SK-N-SH (cell line): ENCODE results near the gene ADAMTS9. TPM values are rescaled to one million over a fixed set of nuclear protein-coding genes. Genes with fewer than 3 reads are reported as not detected.

Experiments
- CTCF ChIA-PET: fragments of 300-600, 350-600 bp; formaldehyde crosslinking; extraction: SDS; loops from one replicate; lab custom pipeline; 2021; lab: Yijun Ruan, JAX
- POLR2A ChIA-PET: fragments of 350-600 bp; sonication (Branson Sonifier 250); formaldehyde crosslinking; extraction: SDS; loops from one replicate; lab custom pipeline; 2020; ENCODE audit warnings: antibody characterized with exemption, inconsistent platforms; lab: Yijun Ruan, JAX
- DNase-seq: peaks from one replicate; pipeline ENCODE4 v3.0.0; 2012
- H2AFZ ChIP-seq: fragments of 200-600 bp; sonication (generic); 2 replicates; pipeline ENCODE4 v1.8.1; 2016; ENCODE audit warnings: antibody characterized with exemption, mild to moderate bottlenecking, low read depth
- H3F3A ChIP-seq: fragments of 200-600 bp; sonication (generic); replicated peaks from 2 replicates; pipeline ENCODE3; 2016; ENCODE audit warnings: antibody characterized with exemption, mild to moderate bottlenecking; ENCODE audit not compliant: insufficient read depth
- H3K27ac ChIP-seq, 2 experiments: fragments of 200-500 bp in 1 of 2; fragments of 200-600 bp in 1 of 2; sonication (Bioruptor generic) in 1 of 2; sonication (generic), shearing (Covaris generic) in 1 of 2; 2 replicates each; pipeline versions ENCODE4 v1.5.1 to v1.6.1; 2014 to 2016; ENCODE audit warnings: low read depth in 2 of 2, inconsistent platforms in 1 of 2, low read length in 1 of 2, mild to moderate bottlenecking in 1 of 2, mixed read lengths in 1 of 2
- H3K27me3 ChIP-seq: fragments of 200-600 bp; sonication (generic), shearing (Covaris generic); 2 replicates; pipeline ENCODE4 v1.6.1; 2016; ENCODE audit warnings: mixed run types; ENCODE audit not compliant: insufficient read depth
- H3K36me3 ChIP-seq, 2 experiments: fragments of 200-500 bp in 1 of 2; fragments of 200-600 bp in 1 of 2; sonication (Bioruptor generic) in 1 of 2; sonication (generic) in 1 of 2; replicated peaks in 1 of 2; 2 replicates each; pipeline versions ENCODE3 to v1.5.1; 2014 to 2016; ENCODE audit warnings: low read length in 1 of 2, mild to moderate bottlenecking in 1 of 2; ENCODE audit not compliant: insufficient read depth in 2 of 2, control insufficient read depth in 1 of 2
- H3K4me1 ChIP-seq, 2 experiments: fragments of 200-500 bp in 1 of 2; fragments of 200-600 bp in 1 of 2; sonication (Bioruptor generic) in 1 of 2; sonication (generic), shearing (Covaris generic) in 1 of 2; 2 replicates each; pipeline versions ENCODE4 v1.5.1 to v1.6.1; 2014 to 2016; ENCODE audit warnings: low read depth in 1 of 2, low read length in 1 of 2, mixed run types in 1 of 2; ENCODE audit not compliant: insufficient read depth in 2 of 2, control insufficient read depth in 1 of 2
- H3K4me2 ChIP-seq: fragments of 200-600 bp; sonication (generic), shearing (Covaris generic); 2 replicates; pipeline ENCODE4 v1.6.1; 2017; ENCODE audit warnings: mixed run types
- H3K4me3 ChIP-seq, 2 experiments: fragments of 200-500 bp in 1 of 2; fragments of 200-600 bp in 1 of 2; sonication (Bioruptor generic) in 1 of 2; sonication (generic), shearing (Covaris generic) in 1 of 2; 2 replicates each; pipeline versions ENCODE4 v1.5.1 to v1.8.1; 2014 to 2016; ENCODE audit warnings: low read depth in 2 of 2, inconsistent platforms in 1 of 2, low read length in 1 of 2, mild to moderate bottlenecking in 1 of 2, mixed read lengths in 1 of 2, moderate library complexity in 1 of 2
- H3K79me2 ChIP-seq: fragments of 200-600 bp; sonication (generic); 2 replicates; pipeline ENCODE4 v1.8.1; 2017; ENCODE audit warnings: mild to moderate bottlenecking; ENCODE audit not compliant: insufficient read depth
- H3K9ac ChIP-seq: fragments of 200-600 bp; sonication (generic); 2 replicates; pipeline ENCODE4 v1.6.1; 2017; ENCODE audit warnings: mixed run types
- H3K9me2 ChIP-seq: fragments of 200-600 bp; sonication (generic); 2 replicates; pipeline ENCODE4 v1.6.1; 2017; ENCODE audit warnings: mixed run types
- H3K9me3 ChIP-seq: fragments of 200-600 bp; sonication (generic); 2 replicates; pipeline ENCODE4 v1.6.1; 2017; ENCODE audit warnings: mixed run types, mild to moderate bottlenecking, moderate library complexity
- H4K20me1 ChIP-seq: fragments of 200-600 bp; sonication (generic); 2 replicates; pipeline ENCODE4 v1.6.1; 2017; ENCODE audit warnings: mild to moderate bottlenecking, mixed run types; ENCODE audit not compliant: insufficient read depth
- ELF1 ChIP-seq: IDR thresholded peaks from 2 replicates; pipeline ENCODE4 v1.4.0; 2012
- EP300 ChIP-seq, 2 experiments: IDR thresholded peaks; 2 replicates each; pipeline versions ENCODE4 v1.4.0 to v1.6.1; 2012; ENCODE audit warnings: borderline replicate concordance in 1 of 2, low read depth in 1 of 2, low read length in 1 of 2
- EZH2phosphoT487 ChIP-seq: fragments of 200-600 bp; sonication (generic); IDR thresholded peaks from 2 replicates; pipeline ENCODE4 v1.6.1; 2017; ENCODE audit warnings: low read depth, mixed run types, mild to moderate bottlenecking, antibody characterized with exemption, moderate library complexity, borderline replicate concordance
- FOSL2 ChIP-seq: IDR thresholded peaks from 2 replicates; pipeline ENCODE4 v1.4.0; 2012; ENCODE audit warnings: low read depth, mild to moderate bottlenecking, moderate library complexity, borderline replicate concordance
- FOXJ3 ChIP-seq: sonication (generic); formaldehyde crosslinking; IDR thresholded peaks from 2 replicates; pipeline ENCODE4 v1.5.1; 2020; ENCODE audit warnings: mild to moderate bottlenecking, missing genetic modification reagents
- FOXM1 ChIP-seq: IDR thresholded peaks from 2 replicates; pipeline ENCODE4 v1.4.0; 2012; ENCODE audit warnings: low read depth, mild to moderate bottlenecking
- GABPA ChIP-seq: IDR thresholded peaks from 2 replicates; pipeline ENCODE4 v1.4.0; 2012; ENCODE audit warnings: low read depth, mild to moderate bottlenecking
- MAX ChIP-seq: IDR thresholded peaks from 2 replicates; pipeline ENCODE4 v1.4.0; 2012; ENCODE audit warnings: low read depth
- MEF2A ChIP-seq: IDR thresholded peaks from 2 replicates; pipeline ENCODE4 v1.4.0; 2012; ENCODE audit warnings: low read depth, borderline replicate concordance
- MXI1 ChIP-seq: IDR thresholded peaks from 2 replicates; pipeline ENCODE4 v1.6.1; 2012; ENCODE audit warnings: mild to moderate bottlenecking, low read depth, low read length, improper control_type of control experiment
- NFIC ChIP-seq: IDR thresholded peaks from 2 replicates; pipeline ENCODE4 v1.4.0; 2012; ENCODE audit warnings: borderline replicate concordance
- PBX3 ChIP-seq: IDR thresholded peaks from 2 replicates; pipeline ENCODE4; 2012
- POLR2AphosphoS5 ChIP-seq: IDR thresholded peaks from 2 replicates; pipeline ENCODE4 v1.6.1; 2012; ENCODE audit warnings: low read depth, low read length
- RAD21 ChIP-seq: IDR thresholded peaks from 2 replicates; pipeline ENCODE4 v1.6.1; 2012; ENCODE audit warnings: mild to moderate bottlenecking, low read length
- RCOR1 ChIP-seq: fragments of 150-350 bp; IDR thresholded peaks from 2 replicates; pipeline ENCODE4 v1.6.1; 2017; ENCODE audit warnings: antibody characterized with exemption, low read length
- REST ChIP-seq: IDR thresholded peaks from 2 replicates; pipeline ENCODE4 v1.6.1; 2012; ENCODE audit warnings: mild to moderate bottlenecking, low read depth, low read length, moderate library complexity
- TAF1 ChIP-seq: IDR thresholded peaks from 2 replicates; pipeline ENCODE4 v1.6.1; 2012; ENCODE audit warnings: low read depth, mild to moderate bottlenecking, low read length, moderate library complexity, borderline replicate concordance
- TCF12 ChIP-seq: IDR thresholded peaks from 2 replicates; pipeline ENCODE4 v1.4.0; 2012
- TEAD4 ChIP-seq: IDR thresholded peaks from 2 replicates; pipeline ENCODE4 v1.4.0; 2012; ENCODE audit warnings: mild to moderate bottlenecking, borderline replicate concordance; ENCODE audit not compliant: insufficient read depth
- USF1 ChIP-seq: IDR thresholded peaks from 2 replicates; pipeline ENCODE4 v1.4.0; 2012; ENCODE audit warnings: low read depth, borderline replicate concordance
- USF2 ChIP-seq: fragments of 150-350 bp; IDR thresholded peaks from 2 replicates; pipeline ENCODE4 v1.6.1; 2017; ENCODE audit warnings: antibody characterized with exemption, low read length, low read depth, borderline replicate concordance
- YY1 ChIP-seq: IDR thresholded peaks from 2 replicates; pipeline ENCODE4 v1.4.0; 2012; ENCODE audit warnings: low read depth, mild to moderate bottlenecking
- WGBS: methylation state at CpG from one replicate; pipeline ENCODE4 v1.1.6; 2017; ENCODE audit warnings: low lambda C conversion rate; 5-methylcytosine and 5-hydroxymethylcytosine counted together
- polyA plus RNA-seq, 3 experiments: library from polyadenylated mRNA; depleted of rRNA; stranded (reverse); fragments of >200 nt; gene quantifications; 2 replicates each; pipeline ENCODE4 v1.2.3, GENCODE V29; 2012

Gene ADAMTS9
- polyA plus RNA-seq, 1 of the 3 experiments (the other 2 are of a cell fraction): 4.1 TPM

GRCh38 chr3:64659617-64659978 is 28.2 kb downstream of the ADAMTS9 start:
- ChIA-PET POLR2A (no interaction called here), CTCF (no interaction called here)
- TF ChIP-seq RAD21 (no peak), MEF2A (no peak), NFIC (no peak), EZH2phosphoT487 (no peak), TAF1 (no peak), USF1 (no peak), YY1 (no peak), TEAD4 (no peak), PBX3 (no peak), EP300 (IDR thresholded peaks at IDR 0.05; ENCODE audit: borderline replicate concordance in 1 of 2, low read depth in 1 of 2, low read length in 1 of 2) (no peak), RCOR1 (no peak), FOXJ3 (CRISPR knock-in tag) (no peak), FOXM1 (no peak), MXI1 (no peak)
- H3K27me3 ChIP-seq: no peaks in the 10 kb centered on the region
- no peaks in the 10 kb centered on the region for H3K9me3 ChIP-seq
- H3K4me2 ChIP-seq: no peak overlapping the region
- no peak overlapping the region for H3K4me3 ChIP-seq
- no peak overlapping the region for H3K9ac ChIP-seq
- H4K20me1 ChIP-seq: no peaks in the 10 kb centered on the region
- whole genome bisulfite sequencing: 59% methylated on average over 2 of the region's 2 CpGs
- H3K4me1 ChIP-seq: peaks cover 0 to 10% of the 10 kb centered on the region in 2 experiments; a peak in 2 of 4 replicates
- H3F3A ChIP-seq: no peaks in the 10 kb centered on the region
- H3K79me2 ChIP-seq: no peaks in the 10 kb centered on the region
- peaks cover 40 to 53% of the 10 kb centered on the region in 2 experiments for H3K36me3 ChIP-seq
- no peaks in the 10 kb centered on the region for H3K9me2 ChIP-seq
- H2AFZ ChIP-seq: no peak overlapping the region; the same call in 1 of the 2 replicates
- DNase-seq: no peak
- peak overlapping the region in 1 of 2 experiments; percentile 0; a peak in 1 of 4 replicates for H3K27ac ChIP-seq

- H3K27ac ChIP-seq: peak overlapping the region in 1 of 2 experiments; percentile 22; a peak in 1 of 4 replicates
- no peak overlapping the region for H3K9ac ChIP-seq
- no peaks in the 10 kb centered on the region for H3K79me2 ChIP-seq
- WGBS: 90% methylated on average over 4 of the region's 4 CpGs
- peaks cover 36 to 65% of the 10 kb centered on the region in 2 experiments for H3K36me3 ChIP-seq
- no peak overlapping the region for H3K4me2 ChIP-seq
- H3K4me1 ChIP-seq: peaks cover 0 to 10% of the 10 kb centered on the region in 2 experiments; a peak in 2 of 4 replicates
- no peaks in the 10 kb centered on the region for H3K27me3 ChIP-seq
- no peaks in the 10 kb centered on the region for H4K20me1 ChIP-seq
- H3K9me3 ChIP-seq: no peaks in the 10 kb centered on the region
- no peaks in the 10 kb centered on the region for H3K9me2 ChIP-seq
- no peaks in the 10 kb centered on the region for H3F3A ChIP-seq
- CTCF ChIA-PET: no interaction called here
- no peak overlapping the region for H2AFZ ChIP-seq
- POLR2A ChIA-PET: no interaction called here
- no peak overlapping the region for H3K4me3 ChIP-seq
- no peak for DNase-seq
- TF ChIP-seq TCF12: no peak
- TF ChIP-seq REST: no peak
- TF ChIP-seq ELF1: no peak
- no peak for TF ChIP-seq FOSL2
- no peak for TF ChIP-seq USF2
- TF ChIP-seq MAX: no peak
- no peak for TF ChIP-seq PBX3
- TF ChIP-seq RAD21: no peak
- TF ChIP-seq GABPA: no peak
- TF ChIP-seq POLR2AphosphoS5: no peak
- no peak for TF ChIP-seq EP300 (IDR thresholded peaks at IDR 0.05; ENCODE audit: borderline replicate concordance in 1 of 2, low read depth in 1 of 2, low read length in 1 of 2)
These were observed 29.8 kb downstream of the ADAMTS9 start for GRCh38 chr3:64658001-64658400.
